ENCODE data around the gene ADAM19.

GRCh38 chr5:157568720-157569119 lies 6.9 kb downstream of the ADAM19 start:
- TF ChIP-seq NFRKB (IDR thresholded peaks at IDR 0.05) (no peak), SP1 (IDR thresholded peaks at IDR 0.05) (no peak), FOXM1 (IDR thresholded peaks at IDR 0.05; ENCODE audit: borderline replicate concordance) (no peak), PKNOX1 (IDR thresholded peaks at IDR 0.05) (no peak), BHLHE40 (IDR thresholded peaks at IDR 0.05; ENCODE audit: borderline replicate concordance) (no peak), ZNF384 (IDR thresholded peaks at IDR 0.05) (no peak), ELF4 (IDR thresholded peaks at IDR 0.05) (no peak), TARDBP (IDR thresholded peaks at IDR 0.05) (no peak), SUZ12 (IDR thresholded peaks at IDR 0.05) (no peak), FOXK2 (IDR thresholded peaks at IDR 0.05) (no peak), FOXA1 (IDR thresholded peaks at IDR 0.05) (no peak), ARNT (IDR thresholded peaks at IDR 0.05) (no peak)
